Jurkat, Clone E6-1 (cell line): ENCODE data around the gene TENM4.

ENCODE experiments used
- DNase-seq: peaks from one replicate; pipeline ENCODE4 v3.0.0-alpha.2; 2011; ENCODE audit warnings: low read depth, low spot score
- H3K4me3 ChIP-seq: 2 replicates; pipeline ENCODE4 v1.5.1; 2011; ENCODE audit warnings: mild to moderate bottlenecking, low read length, control low read depth, moderate library complexity

The TENM4 gene

DNA sequence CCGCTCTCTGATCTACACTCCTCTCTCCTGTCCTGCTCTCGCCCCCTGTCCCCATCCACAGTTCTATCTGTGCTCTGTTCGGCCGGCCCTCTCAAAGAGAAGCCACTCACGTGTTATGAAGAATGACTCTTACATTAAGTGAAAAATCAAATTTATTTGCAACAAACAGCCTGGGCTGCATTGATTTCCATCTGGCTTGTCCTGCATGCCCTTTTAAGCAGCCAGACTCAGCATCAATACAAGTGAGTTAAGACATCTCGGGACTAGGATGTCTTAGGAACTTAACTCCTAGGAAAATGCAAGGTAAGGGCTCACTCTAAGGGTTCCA, 373.5 kb downstream of the TENM4 start:
- no peak for DNase-seq
- no peak overlapping the region for H3K4me3 ChIP-seq

GRCh38 chr11:79066456-79067351, 374.1 kb downstream of the TENM4 start:
- H3K4me3 ChIP-seq, result no peak overlapping the region
- DNase-seq, result no peak

DNA sequence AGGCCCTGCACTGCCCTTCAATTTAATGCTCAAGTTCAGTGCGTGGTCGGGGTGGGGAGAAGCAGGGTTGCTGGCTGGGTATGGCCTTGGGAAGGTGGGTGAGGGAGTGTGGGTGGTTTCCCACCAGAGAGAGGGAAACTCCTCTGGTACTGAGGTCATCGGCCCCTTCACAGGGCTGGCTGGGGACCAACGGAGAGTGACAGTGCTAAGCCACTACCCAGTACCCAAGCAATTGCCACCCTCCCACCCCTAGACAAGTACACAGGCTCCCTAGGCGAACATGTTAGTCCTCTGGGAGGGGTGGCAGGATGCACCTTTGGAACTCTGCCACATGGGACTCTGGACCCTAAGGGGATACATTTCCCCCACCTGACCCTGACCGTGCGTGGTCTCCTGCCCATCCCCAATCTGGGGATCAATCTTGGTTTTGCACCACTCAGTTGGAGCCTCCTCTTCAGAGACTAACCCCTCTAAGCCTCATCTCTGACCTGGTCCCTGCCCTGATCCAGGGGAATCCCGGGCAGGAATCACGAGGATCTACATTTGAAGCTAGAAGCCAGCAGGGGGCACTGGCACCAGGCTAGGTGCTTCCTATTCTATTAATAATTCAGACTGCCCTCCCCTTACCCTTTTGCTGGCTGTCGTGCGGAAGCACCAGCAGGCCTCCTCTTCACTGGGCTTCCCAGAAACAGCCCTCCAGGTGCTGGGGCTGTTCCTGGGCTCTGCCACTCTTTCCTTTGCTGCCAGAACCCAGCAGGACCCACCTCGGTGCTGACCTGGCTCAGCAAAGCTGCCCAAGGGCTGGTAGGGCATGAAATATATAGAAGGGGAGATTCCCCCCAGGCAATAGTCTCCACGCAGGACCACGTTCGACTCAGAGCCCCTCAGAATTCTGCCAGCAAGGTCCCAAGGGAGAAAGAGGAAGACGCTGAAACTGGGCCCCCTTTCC, 377.7 kb downstream of the TENM4 start:
- DNase-seq, result no peak
- no peak overlapping the region for H3K4me3 ChIP-seq

DNA sequence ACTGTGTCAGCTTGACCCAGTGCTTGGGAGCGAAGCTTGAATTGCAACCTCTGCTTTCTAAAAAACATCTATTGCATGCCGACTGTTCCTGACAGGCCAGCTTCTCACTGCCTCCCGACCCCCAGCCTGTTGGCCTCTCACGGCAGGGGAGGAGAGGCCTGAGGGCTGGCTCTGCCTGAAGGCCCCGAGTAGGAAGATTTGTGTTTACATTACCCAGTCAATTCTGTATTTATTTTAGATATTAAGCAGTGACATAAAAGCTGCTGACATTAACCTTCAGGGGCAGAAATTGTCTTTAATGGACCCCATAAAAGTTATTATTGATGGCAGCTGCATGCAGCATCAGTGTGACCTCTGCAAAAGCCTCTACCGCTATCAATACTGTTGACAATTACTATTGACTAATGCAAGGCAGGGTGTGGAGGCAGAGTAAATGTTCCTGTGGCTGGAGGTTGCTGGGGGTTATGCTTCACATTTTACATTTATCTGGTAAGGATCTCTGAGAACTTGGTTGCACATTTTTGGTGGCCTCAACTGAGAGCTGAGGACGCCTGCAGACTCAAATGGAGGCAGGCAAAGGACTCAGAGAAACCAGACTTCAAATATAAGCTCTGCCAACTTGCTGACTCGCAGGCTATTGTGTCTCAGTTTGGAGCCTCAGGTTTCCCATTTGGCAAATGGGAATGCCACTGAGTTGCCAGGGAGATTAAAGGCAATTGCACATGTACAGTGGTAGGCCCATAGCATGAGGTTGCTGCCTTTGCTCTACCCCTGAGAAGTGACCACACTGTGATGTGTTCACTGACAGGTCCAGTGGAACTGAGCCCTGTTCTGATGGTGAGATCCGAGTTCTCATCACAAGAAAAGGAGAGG, 380.5 kb downstream of the TENM4 start:
- H3K4me3 ChIP-seq, result no peak overlapping the region
- no peak for DNase-seq

DNA sequence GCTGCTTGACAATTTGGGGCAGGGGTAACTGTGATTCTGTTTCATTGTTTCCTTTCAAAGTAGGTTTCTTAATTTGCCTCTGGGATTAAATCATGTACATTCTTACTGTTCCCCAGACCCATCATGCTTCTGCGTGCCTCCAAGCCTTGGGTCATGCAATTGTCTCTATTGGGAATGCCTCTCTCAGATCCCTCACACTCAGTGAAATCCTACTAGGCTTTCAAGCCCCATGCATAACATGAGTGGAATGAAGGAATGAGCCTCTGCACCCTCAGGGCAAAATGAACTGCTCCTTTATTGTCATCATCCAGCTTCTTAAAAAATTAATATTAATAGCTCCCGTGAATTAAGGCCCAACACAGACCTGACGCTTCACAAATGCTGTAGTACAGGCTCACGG, 381.7 kb downstream of the TENM4 start:
- DNase-seq, result no peak
- no peak overlapping the region for H3K4me3 ChIP-seq

GRCh38 chr11:79055856-79056631, 384.8 kb downstream of the TENM4 start:
- no peak overlapping the region for H3K4me3 ChIP-seq
- DNase-seq, result peak; percentile 14

DNA sequence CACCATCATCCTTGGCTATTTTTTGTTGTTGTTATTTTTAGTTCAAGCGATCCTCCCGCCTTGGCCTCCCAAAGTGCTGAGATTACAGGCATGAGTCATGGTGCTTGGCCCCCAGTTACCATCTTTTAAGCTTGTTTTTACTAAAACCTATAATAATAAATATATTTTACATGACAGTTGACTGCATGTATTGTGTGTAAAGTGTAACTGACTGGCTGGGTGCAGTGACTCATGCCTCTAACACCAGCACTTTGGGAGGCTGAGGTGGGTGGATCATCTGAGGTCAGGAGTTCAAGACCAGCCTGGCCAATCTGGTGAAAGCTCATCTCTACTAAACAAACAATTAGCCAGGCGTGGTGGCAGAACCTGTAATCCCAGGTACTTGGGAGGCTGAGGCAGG, 386.2 kb downstream of the TENM4 start:
- H3K4me3 ChIP-seq, result no peak overlapping the region
- no peak for DNase-seq

DNA sequence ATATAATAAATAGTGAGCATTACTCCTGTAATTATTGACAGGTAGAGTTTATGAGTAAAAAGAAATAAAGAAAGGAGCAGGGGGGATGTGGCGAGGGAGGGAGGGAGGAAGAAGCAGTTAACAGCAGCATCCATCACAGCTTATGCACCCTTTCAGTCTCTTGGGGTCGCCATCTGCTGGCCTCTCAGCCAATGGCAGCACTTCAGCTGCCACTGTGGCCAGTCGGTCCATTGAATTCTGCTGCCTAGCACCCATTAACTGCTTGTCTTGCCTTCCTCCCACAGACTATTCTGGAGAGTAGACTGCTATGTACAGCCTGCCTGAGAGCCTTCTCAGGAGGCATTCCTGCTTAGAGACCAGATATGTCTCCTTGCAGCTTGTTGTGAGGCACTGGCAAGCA, 388.3 kb downstream of the TENM4 start:
- H3K4me3 ChIP-seq, result no peak overlapping the region
- DNase-seq, result no peak

DNA sequence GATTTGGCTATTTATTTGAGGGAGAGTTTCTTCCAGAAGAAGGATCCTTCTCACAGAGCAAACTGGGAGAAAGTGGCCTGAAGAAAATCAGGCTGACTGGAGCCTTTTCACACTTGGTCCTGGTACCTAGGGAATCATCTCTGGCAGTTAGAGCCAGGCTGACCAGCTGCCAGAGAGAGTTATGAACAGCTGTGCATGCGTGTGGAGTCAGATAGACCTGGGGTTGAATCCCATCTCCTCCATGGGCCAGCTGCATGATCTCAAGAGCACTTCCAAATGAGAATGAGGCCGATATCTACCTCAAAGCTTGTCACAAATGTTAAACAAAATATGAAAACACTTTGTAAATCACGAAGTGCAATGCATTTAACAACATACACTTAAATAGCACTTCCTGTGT, 390.0 kb downstream of the TENM4 start:
- no peak for DNase-seq
- no peak overlapping the region for H3K4me3 ChIP-seq

GRCh38 chr11:79049741-79050179, 391.1 kb downstream of the TENM4 start:
- DNase-seq, result no peak
- H3K4me3 ChIP-seq, result no peak overlapping the region

- no peak for DNase-seq
- H3K4me3 ChIP-seq, result no peak overlapping the region
These were observed 392.9 kb downstream of the TENM4 start for GRCh38 chr11:79047980-79048379.

DNA sequence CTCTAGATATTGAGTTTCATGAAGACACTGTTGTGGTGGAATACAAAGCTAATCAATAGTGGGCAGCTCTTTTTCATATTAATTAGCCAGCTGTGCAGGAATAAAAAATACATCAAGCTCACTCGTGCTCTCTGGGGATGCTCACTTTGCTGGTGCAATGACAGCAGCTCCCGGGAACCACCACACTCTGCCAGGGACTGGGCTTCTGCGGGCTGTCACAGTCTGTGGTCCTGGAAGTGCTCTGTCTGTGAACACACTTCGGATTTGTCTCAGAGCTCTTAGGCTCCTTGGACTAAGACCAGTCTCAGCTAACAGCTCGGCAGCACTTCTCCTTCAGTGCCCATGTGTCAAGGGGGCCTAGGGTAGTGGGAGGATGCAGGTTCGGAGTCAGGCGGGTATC, 393.5 kb downstream of the TENM4 start:
- no peak overlapping the region for H3K4me3 ChIP-seq
- no peak for DNase-seq

- DNase-seq, result no peak
- no peak overlapping the region for H3K4me3 ChIP-seq
These were observed 394.5 kb downstream of the TENM4 start for GRCh38 chr11:79046366-79046765.

GRCh38 chr11:79045800-79046304, 395.0 kb downstream of the TENM4 start:
- no peak for DNase-seq
- no peak overlapping the region for H3K4me3 ChIP-seq

DNA sequence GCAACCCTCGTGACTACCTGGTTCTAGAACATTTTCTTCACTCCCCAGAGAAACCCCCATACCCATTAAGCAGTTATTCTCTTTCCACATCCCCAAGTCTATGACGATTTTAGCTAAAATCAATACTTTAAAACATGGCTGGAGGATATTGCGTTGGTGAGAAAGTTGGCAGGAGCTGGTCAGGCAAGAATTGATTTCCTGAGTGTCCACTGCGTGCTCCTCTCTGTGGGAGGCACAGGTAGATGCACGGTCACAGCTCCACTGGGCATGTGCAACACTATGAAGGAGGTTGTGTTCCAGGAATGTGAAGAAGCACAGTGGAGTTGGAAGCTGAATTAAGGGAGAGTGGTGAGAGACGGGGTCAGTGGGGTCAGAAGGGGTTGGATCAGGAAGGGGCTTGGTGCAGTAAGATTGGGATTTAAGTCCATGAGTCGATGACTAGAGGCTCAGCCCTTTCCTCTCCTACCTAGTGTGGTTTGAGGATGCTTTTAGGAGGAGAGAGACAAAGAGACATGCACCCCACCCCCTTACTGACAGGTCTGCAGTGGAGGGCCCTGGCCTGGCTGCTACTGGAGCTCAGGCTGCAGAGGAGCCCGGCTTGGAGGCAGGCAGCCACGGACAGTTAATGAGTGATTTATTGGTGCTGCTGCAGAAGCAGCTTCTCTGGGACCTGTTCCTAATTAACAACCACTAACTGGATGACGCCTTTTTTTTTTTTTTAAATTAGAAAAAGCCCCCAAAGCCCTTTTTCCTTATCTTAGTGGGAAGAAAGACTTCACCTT, 395.6 kb downstream of the TENM4 start:
- no peak overlapping the region for H3K4me3 ChIP-seq
- no peak for DNase-seq

DNA sequence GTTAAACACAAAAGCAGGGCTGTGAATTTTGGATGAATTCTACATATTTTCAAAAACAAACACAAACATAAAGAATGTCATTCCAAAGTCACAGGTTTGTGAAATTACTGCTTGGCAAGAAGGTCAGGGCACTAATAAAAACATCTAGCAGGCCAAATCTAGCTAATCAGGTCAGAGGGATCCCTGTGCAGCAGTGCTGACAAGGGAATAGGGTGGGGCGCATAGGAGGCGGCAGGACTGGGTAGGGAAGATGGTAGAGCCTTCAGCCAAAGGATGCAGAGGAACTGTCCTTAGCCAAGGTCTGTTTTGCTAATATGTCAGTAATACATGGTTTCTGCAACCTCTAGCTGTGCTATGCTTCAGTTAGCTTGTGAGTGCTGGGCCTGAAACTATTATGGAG, 396.6 kb downstream of the TENM4 start:
- no peak overlapping the region for H3K4me3 ChIP-seq
- DNase-seq, result no peak

- no peak overlapping the region for H3K4me3 ChIP-seq
- no peak for DNase-seq
These were observed 397.1 kb downstream of the TENM4 start for GRCh38 chr11:79043726-79044125.

- H3K4me3 ChIP-seq, result no peak overlapping the region
- DNase-seq, result no peak
These were observed 398.0 kb downstream of the TENM4 start for GRCh38 chr11:79042824-79043223.
